Left kidney (tissue), 2 donors: ENCODE data around the gene RIN3. TPM values are rescaled to one million over a fixed set of nuclear protein-coding genes. Genes with fewer than 3 reads are reported as not detected.

ENCODE experiments used
- DNase-seq: peaks from one replicate; pipeline ENCODE4 v3.0.0-alpha.2; 2013
- polyA plus RNA-seq: library from polyadenylated mRNA; unstranded; fragments of 120-200 nt; gene quantifications from one replicate; pipeline ENCODE4 v1.2.1, GENCODE V29; 2013; ENCODE audit not compliant: insufficient read length

The RIN3 gene
- polyA plus RNA-seq, 1 donor, result 4.7 TPM

GRCh38 chr14:92555465-92556111 is 42.0 kb downstream of the RIN3 start:
- no peak for DNase-seq

- no peak for DNase-seq
These were observed 42.7 kb downstream of the RIN3 start for GRCh38 chr14:92556255-92556741.

DNA sequence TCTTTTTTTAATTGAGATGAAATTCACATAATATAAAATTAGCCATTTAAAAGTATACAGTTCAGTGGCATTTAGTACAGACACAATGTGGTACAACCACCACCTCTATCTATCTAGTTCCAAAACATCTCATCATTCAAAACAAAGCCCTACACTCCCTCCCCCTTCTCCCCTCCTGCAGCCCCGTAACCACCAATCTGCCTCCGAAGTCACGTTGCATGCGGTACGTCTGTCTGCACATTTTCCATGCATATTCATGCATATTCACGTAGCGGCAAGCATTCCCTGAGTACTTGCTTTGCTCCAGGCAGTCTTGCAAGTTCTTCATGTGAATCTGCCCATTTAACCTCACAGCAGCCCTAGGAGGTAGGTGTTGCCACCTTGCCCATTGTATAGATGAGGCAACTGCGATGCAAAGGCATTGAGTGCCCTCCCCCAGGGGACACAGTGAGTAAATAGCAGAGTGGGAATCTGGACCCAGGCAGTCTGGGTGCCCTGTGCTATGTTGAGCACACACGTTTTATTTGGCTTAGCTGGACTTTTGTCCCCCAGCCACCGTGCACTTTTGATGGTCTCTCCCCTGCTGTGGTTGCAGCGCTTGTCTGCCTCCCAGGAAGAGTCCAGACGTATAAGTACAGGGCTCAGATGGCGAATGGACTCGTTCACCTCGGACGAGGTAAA is 43.4 kb downstream of the RIN3 start:
- DNase-seq, result no peak

DNA sequence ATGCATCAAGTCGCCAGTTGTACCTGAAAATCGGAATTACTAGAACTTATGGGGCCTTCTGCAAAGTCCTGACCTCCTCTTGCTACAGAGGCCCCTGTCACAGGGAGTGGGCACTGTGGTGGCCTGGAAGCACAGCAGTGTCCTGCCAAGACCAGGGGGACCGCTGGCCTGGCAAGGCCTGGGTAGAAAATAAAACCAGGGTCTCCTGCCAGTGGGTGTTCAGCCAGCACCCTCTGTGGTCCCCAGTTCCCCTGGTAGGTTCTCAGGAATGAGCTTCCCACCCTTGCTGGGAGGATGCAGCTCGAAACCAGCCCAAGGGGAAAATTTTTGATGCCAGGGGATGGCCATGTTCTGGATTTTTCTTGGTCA is 43.9 kb downstream of the RIN3 start:
- DNase-seq, result no peak

DNA sequence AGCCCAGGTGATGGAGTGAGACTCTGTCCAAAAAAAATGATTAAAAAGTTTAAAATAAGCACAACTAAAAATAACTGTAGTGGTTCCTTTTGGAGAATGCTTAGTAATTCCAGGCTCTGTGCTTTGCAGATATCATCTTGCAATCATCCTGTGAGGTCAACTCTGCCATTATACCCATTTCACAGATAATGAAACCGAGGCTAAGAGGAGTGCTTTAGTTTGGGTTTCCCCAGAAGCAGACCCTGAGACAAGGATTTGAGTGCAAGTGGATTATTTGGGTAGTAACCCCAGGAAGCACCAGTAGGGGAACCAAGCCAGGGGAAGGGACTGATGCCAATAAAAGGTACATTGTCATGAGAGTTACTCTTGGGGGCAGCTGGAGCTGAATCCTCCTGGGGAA is 44.7 kb downstream of the RIN3 start:
- no peak for DNase-seq

DNA sequence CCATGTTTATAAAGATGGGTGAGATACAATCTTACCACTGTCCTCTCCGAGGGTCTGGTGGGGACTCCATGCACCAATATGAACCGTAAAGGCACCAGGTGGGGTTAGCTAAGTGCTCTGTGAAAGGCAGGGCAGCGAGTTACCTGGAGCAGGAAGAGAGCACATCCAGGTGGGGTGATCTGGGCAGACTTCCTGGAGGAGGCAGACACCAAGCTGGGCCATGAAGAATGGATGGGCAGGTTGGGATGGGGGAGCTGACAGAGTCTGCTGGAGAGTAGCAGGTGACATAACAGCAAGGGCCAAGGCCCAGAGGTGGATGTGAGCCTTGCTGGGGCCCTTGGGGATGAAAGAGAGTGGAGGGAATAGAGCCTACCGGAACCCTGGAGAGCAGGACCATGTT is 45.9 kb downstream of the RIN3 start:
- no peak for DNase-seq

- DNase-seq, result no peak
These were observed 46.7 kb downstream of the RIN3 start for GRCh38 chr14:92560106-92560865.

GRCh38 chr14:92561906-92562479 is 48.4 kb downstream of the RIN3 start:
- DNase-seq, result no peak

DNA sequence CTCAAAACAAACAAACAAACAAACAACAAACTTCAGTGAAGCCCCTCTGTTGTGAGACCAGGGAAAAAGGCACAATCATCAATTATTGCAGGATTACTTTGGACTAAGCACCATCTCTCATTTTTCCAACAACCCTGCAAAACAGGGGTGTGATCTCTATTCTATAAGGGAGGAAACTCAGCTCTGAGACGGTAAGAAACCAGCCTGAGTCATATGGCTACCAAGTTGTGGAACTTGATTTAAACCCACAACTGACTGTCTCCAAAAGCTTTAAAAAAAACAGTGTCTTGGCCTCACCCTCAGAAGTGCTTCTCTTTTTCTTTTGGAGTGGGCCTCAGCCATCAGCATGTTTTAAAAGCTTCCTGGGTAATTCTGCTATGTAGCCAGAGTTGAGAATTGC is 49.8 kb downstream of the RIN3 start:
- DNase-seq, result no peak

DNA sequence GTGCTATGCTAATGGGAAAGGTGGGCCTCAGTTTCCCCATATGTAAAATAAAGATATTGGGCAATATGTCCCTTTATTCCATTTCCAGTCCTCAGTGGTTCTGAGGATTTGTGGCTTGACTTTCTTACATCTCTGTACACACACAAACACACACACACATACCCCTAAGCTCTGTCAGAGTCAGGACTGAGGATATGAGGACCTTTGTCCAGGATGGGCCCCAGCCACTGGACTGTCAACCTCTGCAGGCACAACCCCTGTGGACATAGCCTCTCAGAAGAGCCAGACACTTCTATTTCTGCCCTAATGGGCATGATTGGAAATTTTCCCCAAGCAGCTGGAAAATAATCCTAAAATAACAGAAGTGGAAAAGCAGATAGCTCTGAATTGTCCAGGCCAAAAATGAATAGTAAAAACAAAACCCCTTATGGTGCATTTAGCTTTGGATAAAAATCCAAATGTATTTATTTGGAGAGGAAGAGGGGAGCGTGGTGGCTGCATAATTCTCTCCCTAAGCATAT is 50.2 kb downstream of the RIN3 start:
- no peak for DNase-seq

DNA sequence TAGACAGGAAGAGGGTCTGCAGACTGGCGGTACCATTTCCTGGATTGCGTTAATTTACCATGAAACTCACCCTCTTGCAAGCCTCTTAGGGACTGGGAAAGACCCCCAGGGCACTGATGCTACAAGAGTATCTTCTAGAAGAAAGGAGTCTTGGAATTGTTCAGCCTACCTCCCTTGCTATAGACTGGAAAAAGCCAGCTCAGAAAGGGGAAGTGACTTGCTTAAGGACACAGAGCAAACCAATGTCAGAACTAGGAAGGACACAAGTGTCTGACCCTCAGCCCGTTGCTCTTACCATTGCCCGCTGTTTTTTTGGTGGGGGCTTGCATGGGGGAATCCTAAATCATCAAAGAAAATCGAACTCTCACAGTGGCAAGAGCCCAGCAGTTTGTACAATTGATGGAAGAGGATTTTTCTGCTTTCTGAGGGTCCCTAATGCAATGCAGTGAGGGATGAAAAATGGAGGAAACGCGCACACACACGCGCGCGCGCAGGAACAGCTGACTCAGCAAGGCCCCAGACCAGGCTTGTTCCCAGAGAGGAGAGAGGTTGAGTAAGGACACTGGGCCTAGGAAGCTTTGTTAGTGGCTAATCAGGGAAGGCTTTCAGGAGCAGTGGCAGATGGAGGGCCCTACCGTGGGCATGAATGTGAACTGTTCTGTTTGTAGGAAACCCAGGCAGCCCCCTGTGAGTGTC is 50.9 kb downstream of the RIN3 start:
- DNase-seq, result no peak

GRCh38 chr14:92565040-92565717 is 51.6 kb downstream of the RIN3 start:
- DNase-seq, result no peak

GRCh38 chr14:92565718-92566115 is 52.1 kb downstream of the RIN3 start:
- no peak for DNase-seq

DNA sequence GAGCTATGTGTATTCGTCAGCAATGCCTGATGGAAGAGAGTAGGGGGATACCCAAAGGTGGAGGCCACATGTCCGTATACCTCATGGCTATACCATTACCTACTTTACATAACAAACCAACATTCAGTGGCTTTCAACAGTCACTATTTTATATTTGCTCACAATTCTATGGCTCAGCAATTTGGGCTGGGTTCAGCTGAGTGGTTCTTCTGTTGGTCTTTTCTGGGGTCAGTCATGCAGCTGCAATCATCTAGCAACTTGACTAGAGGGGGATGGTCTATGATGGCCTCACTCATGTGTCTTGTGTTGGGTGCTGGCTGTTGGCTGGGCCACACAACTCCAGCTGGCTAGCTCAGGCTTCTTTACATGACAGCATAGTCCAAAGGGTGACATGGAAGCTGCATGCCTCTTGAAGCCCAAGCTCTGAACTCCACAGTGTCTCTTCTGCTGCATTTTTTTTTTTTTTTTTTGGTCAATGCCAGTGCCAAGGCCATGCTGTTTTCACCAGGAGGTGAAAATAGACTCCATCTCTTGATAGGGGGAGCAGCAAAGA is 53.7 kb downstream of the RIN3 start:
- DNase-seq, result no peak

GRCh38 chr14:92568621-92569479 is 55.3 kb downstream of the RIN3 start:
- DNase-seq, result no peak

- DNase-seq, result no peak
These were observed 57.2 kb downstream of the RIN3 start for GRCh38 chr14:92570674-92571262.

DNA sequence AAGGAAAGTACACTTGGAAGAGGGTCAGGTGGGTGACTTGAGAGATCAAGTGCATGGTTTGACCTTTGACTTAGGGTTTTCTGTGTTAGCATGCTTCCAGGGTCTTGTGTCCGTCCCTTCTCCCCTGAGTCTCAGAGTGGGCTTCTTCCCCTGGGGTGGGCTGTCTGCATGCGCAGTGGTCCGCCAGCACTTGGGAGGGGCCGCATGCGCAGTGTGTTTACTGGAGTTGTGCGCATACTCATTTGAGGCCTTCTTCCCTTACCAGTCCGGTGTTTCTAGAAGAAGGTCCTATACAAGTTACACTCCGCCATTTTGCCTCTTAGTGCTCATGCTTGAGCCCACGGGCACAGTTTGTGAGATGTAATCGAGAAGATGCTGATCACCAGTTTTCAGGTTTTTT is 58.5 kb downstream of the RIN3 start:
- DNase-seq, result no peak

GRCh38 chr14:92573761-92574498 is 60.3 kb downstream of the RIN3 start:
- no peak for DNase-seq
